T-helper 17 cell (primary cell): Measurements from ENCODE around the gene TBC1D2. TPM values are rescaled to one million over a fixed set of nuclear protein-coding genes. Genes with fewer than 3 reads are reported as not detected.

Experiments
- ATAC-seq: fragments of 150-1000 bp; cut with Tn5 transposase; 2 replicates; pipeline ENCODE4 v1.10.0; 2021; ENCODE audit warnings: mild to moderate bottlenecking, moderate library complexity
- DNase-seq, 3 donors: peaks; one replicate each; pipeline versions ENCODE4 v3.0.0 to v3.0.0-alpha.2; 2020 to 2021
- H3K9me3 ChIP-seq: one replicate; pipeline ENCODE4 v1.7.0; 2013; ENCODE audit warnings: low read length, mild to moderate bottlenecking; ENCODE audit not compliant: control insufficient read depth, poor library complexity, severe bottlenecking
- H3K27ac Mint-ChIP-seq: one replicate; pipeline ENCODE4 v1.8.0; 2022; ENCODE audit warnings: mild to moderate bottlenecking, moderate library complexity, mixed read lengths
- H3K27me3 Mint-ChIP-seq: one replicate; pipeline ENCODE4 v1.8.0; 2022; ENCODE audit warnings: mixed read lengths
- H3K36me3 Mint-ChIP-seq: one replicate; pipeline ENCODE4 v1.8.0; 2022; ENCODE audit warnings: low read depth, mixed read lengths
- H3K4me1 Mint-ChIP-seq: one replicate; pipeline ENCODE4 v1.8.0; 2022; ENCODE audit warnings: mild to moderate bottlenecking, mixed read lengths
- H3K4me3 Mint-ChIP-seq: one replicate; pipeline ENCODE4 v1.8.0; 2022; ENCODE audit warnings: mild to moderate bottlenecking, moderate library complexity, mixed read lengths
- total RNA-seq, 4 donors: library from RNA in 2 of 4; stranded (reverse) in 2 of 4; gene quantifications; one replicate each; pipeline ENCODE4 v1.2.3 and lab custom pipeline; 2022 to 2026

TBC1D2 gene
- total RNA-seq, 2 donors from 2014 or later: 7.8 to 8.2 TPM

DNA sequence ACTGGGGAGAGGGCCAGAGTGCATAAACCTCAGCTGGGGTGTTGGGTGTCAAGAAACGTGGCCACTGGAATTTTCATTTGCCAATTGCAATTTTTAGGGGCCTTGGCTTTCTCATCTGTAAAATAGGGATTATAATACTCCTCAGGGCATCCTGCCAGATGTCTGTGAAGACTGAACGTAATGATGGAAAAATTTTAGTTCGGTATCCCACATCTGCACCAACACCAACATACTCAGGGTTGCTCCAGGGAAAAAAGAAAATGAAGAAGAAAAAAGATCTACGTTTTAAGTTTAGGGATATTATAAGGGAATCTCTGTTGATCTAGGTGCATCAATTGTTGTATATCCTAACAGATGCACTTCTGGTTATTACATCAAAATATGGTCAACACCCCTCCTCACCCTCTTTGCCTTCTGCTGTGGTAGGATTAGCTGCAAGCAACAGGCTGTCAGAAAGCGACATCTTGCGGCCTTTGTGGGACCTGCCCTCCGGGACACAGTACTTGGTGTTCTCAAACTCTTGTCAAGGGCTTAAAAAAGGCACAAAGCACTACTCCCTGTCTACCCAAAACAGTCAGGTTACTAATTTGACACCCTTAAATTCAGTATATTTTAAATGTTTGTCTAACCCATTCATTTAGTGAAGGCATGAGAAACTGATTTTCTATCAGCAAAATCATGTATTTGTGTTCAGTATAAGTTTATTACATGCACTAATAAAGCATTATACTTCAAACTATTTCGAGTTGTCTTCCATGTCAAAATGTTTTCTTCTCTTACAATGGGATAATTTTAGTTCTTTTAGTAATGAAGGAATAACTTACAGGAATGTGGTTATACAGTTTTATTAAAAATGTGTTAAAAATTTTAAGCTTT lies 8.3 kb upstream of the TBC1D2 start:
- Mint-ChIP-seq H3K4me1 (no peaks in the 10 kb centered on the region), H3K27ac (no peak overlapping the region), H3K27me3 (peaks cover 24% of the 10 kb centered on the region), H3K36me3 (peaks cover 3% of the 10 kb centered on the region), H3K4me3 (no peak overlapping the region)
- no peaks in the 10 kb centered on the region for H3K9me3 ChIP-seq
- peak; percentile 58 to 69 (median 61) for DNase-seq
- ATAC-seq: peak; percentile 100

DNA sequence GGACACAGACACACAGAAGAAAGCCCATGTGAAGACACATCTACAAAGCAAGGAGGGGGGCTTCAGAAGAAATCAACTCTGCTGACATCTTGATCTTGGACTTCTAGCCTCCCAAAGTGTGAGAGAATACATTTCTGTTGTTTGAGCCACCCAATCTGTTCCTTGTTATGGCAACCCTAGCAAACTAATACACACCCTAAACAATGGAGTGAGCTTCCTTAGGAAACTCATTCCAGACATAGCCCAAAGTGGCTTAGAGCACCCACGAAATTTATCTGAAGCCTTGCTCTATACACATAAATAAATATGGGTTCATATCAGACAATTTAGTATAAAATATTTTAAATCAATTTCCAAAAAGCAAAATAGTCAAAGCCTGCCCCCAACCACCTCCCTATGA lies 7.6 kb upstream of the TBC1D2 start:
- no peaks in the 10 kb centered on the region for H3K9me3 ChIP-seq
- no peak overlapping the region for H3K27ac Mint-ChIP-seq
- no peak overlapping the region for H3K4me3 Mint-ChIP-seq
- H3K4me1 Mint-ChIP-seq: no peaks in the 10 kb centered on the region
- peaks cover 18% of the 10 kb centered on the region for H3K27me3 Mint-ChIP-seq
- ATAC-seq (no peak), DNase-seq (no peak)
- H3K36me3 Mint-ChIP-seq: peaks cover 3% of the 10 kb centered on the region

DNA sequence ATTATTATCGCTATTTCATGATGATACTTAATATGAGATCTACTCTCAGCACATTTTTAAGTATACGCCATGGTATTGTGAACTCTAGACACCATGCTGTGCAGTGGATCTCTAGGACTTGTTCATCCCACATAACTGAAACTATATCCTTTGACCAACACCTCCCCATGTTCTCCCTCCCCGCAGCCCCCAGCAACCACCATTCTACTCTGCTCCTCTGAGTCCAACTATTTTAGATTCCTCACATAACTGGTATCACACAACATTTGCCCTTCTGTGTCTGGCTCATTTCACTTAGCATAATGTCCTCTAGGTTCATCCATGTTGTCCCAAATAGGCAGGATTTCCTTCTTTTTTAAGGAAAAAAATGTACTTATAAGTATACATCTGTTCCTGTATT lies 6.6 kb upstream of the TBC1D2 start:
- H3K9me3 ChIP-seq: no peaks in the 10 kb centered on the region
- no peak overlapping the region for H3K4me3 Mint-ChIP-seq
- no peak overlapping the region for H3K27ac Mint-ChIP-seq
- no peaks in the 10 kb centered on the region for H3K4me1 Mint-ChIP-seq
- ATAC-seq (no peak), DNase-seq (no peak)
- H3K36me3 Mint-ChIP-seq: peaks cover 3% of the 10 kb centered on the region
- peaks cover 8% of the 10 kb centered on the region for H3K27me3 Mint-ChIP-seq

DNA sequence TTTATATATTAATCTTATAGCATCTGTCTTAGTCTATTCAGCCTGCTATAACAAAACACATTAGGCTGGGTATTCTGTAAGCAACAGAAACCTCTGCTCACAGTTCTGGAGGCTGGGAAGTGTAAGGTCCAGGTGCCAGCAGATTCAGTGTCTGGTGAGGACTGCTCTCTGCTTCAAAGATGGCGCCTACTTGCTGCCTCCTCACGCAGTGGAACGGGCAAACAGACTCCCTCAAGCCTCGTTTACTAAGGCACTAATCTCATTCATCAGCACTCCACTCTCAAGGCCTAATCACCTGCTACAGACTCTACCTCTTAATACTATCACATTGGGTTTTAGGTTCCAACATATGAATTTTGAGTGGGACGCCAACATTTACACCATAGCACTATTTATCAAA lies 5.2 kb upstream of the TBC1D2 start:
- no peak for DNase-seq
- H3K4me3 Mint-ChIP-seq: no peak overlapping the region
- peaks cover 3% of the 10 kb centered on the region for H3K36me3 Mint-ChIP-seq
- no peak overlapping the region for H3K27ac Mint-ChIP-seq
- H3K9me3 ChIP-seq: no peaks in the 10 kb centered on the region
- peaks cover 4% of the 10 kb centered on the region for H3K4me1 Mint-ChIP-seq
- no peak for ATAC-seq
- peaks cover 4% of the 10 kb centered on the region for H3K27me3 Mint-ChIP-seq

DNA sequence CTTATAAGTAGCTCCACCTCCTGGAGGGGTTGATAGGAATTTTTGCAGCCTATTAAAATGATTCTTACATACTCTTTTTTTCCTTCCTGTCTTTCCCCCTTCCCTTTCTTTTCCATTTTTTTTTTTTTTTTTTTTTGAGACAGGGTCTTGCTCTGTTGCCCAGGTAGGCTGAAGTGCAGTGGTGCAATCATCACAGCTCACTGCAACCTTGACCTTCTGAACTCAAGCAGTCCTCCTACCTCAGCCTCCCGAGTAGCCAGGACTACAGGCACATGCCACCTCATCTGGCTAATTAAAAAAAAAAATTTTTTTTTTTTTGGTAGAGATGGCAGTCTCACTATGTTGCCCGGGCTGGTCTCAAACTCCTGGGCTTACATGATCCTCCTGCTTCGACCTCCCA lies 4.3 kb upstream of the TBC1D2 start:
- Mint-ChIP-seq H3K36me3 (peaks cover 2% of the 10 kb centered on the region), H3K27me3 (no peaks in the 10 kb centered on the region), H3K27ac (no peak overlapping the region), H3K4me3 (no peak overlapping the region), H3K4me1 (peaks cover 6% of the 10 kb centered on the region)
- DNase-seq (no peak), ATAC-seq (no peak)
- H3K9me3 ChIP-seq: no peaks in the 10 kb centered on the region

DNA sequence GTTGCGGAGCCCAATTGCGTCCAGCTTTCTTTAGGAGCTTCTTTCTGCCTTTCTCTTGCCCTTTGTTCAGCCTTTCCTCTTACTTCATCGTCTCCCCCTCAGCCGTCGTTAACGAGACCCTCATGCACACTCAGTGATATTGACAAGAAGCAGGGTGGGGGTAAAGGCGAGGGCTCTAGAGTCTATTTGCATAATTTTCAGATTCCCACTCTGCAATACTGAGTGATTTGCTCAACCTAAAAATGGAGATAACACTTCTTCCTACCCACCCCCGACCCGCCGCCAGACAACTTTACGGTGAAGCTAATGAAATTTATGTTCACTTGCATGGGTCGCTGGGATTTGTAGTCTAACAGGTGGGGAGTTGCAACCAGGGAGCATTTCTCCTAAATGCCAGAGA lies 1.3 kb upstream of the TBC1D2 start:
- no peaks in the 10 kb centered on the region for H3K27me3 Mint-ChIP-seq
- ATAC-seq: no peak
- no peak for DNase-seq
- H3K27ac Mint-ChIP-seq: peak overlapping the region; percentile 96
- peak overlapping the region; percentile 99 for H3K4me3 Mint-ChIP-seq
- peaks cover 27% of the 10 kb centered on the region for H3K4me1 Mint-ChIP-seq
- H3K36me3 Mint-ChIP-seq: peaks cover 7% of the 10 kb centered on the region
- no peaks in the 10 kb centered on the region for H3K9me3 ChIP-seq

DNA sequence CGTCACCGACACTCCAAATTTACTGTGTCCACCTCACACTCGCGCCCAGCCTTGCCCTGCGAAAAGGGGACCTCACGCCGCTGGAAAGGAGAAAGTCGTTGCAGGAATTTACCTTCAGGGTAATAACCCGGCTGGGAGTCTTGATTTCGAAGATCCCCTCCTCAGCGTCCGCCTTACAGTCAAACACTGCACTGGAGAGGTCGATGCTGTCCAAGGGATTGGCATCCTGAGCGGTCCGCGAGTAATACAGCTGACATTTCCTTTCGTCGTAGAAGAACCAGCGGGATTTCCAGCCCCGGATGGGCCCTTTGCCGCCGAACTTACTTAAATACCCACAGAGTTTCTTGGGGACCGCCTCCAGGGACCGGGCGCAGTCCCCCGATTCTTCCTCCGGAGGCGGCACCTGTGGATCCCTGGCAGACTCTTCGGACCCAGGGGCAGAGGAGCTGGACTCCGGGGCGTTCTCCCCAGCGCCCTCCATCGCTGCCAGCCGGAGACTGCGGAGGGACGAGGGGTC lies 330 bp downstream of the TBC1D2 start:
- Mint-ChIP-seq H3K36me3 (peaks cover 11% of the 10 kb centered on the region), H3K27me3 (no peaks in the 10 kb centered on the region), H3K4me3 (peak overlapping the region; percentile 99), H3K4me1 (peaks cover 35% of the 10 kb centered on the region), H3K27ac (peak overlapping the region; percentile 96)
- ATAC-seq: peak; percentile 26
- DNase-seq: no peak
- no peaks in the 10 kb centered on the region for H3K9me3 ChIP-seq

DNA sequence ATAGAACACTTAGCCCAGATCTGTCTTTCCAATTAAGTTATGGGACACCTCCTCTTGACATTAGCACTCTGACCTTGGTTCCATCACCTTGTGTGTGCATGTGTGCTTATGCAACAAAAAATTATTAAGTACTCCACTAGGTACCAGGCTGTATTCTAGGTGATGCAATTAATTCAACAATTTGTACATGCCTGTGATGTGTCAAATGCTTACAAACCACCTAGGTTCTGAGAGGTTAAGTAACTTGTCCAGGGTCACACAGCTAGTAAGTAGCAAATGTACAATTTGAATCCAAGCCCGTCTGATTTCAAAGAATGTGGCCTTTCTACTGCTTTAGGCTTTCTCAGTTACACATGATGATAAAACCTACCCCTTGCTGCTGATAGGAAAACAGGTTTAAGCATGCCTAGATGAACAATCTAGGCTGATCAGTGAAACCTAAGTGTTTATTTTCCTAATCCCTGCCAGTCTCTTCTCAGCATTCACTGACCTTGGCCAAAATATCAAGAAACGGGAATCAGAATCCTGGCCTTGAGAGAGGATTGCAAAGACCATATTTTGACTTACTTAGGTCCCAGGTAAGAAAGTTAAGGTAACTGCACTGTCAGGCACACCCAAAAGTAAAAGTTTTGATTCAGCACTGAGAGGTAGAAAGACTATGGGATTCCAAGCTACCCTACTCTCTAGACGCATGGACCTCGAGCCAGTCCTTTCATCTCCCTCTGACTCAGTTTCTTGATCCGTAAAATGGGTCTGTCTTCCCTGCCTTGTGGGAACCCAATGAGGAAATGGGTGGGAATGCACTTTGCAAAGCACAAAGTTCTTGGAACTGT lies 1.0 kb downstream of the TBC1D2 start:
- peaks cover 16% of the 10 kb centered on the region for H3K36me3 Mint-ChIP-seq
- peaks cover 40% of the 10 kb centered on the region for H3K4me1 Mint-ChIP-seq
- no peak for ATAC-seq
- peak overlapping the region; percentile 99 for H3K4me3 Mint-ChIP-seq
- H3K9me3 ChIP-seq: no peaks in the 10 kb centered on the region
- no peak for DNase-seq
- no peaks in the 10 kb centered on the region for H3K27me3 Mint-ChIP-seq
- H3K27ac Mint-ChIP-seq: peak overlapping the region; percentile 96

DNA sequence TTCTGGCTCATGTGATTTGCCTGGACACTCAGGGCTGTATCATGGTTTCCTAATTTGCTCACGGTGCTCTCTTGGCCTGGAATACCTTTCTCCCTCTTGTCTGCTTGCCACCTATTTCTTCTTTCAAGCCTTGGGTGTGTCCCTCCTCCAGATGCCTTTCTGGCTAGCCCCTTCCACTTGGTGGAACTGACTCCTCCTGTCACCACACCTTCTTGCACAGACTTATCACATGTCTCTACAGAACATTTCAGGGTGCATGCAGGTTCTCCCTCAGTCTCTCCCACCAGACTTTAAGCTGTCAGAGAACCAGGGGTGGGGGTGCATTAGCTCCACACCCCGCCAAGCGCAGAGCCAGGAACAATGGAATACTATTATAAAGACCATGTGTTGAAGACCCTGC lies 1.9 kb downstream of the TBC1D2 start:
- Mint-ChIP-seq H3K4me3 (peak overlapping the region; percentile 99), H3K27me3 (no peaks in the 10 kb centered on the region), H3K27ac (peak overlapping the region; percentile 24), H3K4me1 (peaks cover 49% of the 10 kb centered on the region), H3K36me3 (peaks cover 16% of the 10 kb centered on the region)
- ATAC-seq: no peak
- no peak for DNase-seq
- no peaks in the 10 kb centered on the region for H3K9me3 ChIP-seq

DNA sequence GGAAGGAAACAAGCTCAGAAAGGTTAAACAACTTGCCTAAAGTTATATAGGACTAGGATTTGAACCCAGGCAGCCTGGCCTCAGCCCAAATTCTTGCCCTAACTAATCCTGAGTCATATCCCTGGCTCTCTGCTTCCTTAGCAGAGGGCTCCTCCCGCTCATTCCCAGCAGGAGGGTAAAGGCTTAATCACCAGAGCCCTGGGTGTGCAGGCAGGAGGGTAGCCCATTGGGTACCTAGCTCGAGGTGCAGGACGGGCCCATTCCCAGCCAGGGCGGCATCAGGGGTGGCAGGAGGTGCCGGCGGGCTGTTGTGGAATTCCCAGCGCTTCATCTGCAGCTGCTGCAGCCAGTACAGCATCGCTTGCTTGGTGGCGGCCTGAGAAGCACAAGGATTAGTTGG lies 3.9 kb downstream of the TBC1D2 start:
- no peak overlapping the region for H3K4me3 Mint-ChIP-seq
- ATAC-seq (no peak), DNase-seq (no peak)
- peaks cover 48% of the 10 kb centered on the region for H3K4me1 Mint-ChIP-seq
- H3K9me3 ChIP-seq: no peaks in the 10 kb centered on the region
- no peak overlapping the region for H3K27ac Mint-ChIP-seq
- H3K27me3 Mint-ChIP-seq: no peaks in the 10 kb centered on the region
- peaks cover 13% of the 10 kb centered on the region for H3K36me3 Mint-ChIP-seq

DNA sequence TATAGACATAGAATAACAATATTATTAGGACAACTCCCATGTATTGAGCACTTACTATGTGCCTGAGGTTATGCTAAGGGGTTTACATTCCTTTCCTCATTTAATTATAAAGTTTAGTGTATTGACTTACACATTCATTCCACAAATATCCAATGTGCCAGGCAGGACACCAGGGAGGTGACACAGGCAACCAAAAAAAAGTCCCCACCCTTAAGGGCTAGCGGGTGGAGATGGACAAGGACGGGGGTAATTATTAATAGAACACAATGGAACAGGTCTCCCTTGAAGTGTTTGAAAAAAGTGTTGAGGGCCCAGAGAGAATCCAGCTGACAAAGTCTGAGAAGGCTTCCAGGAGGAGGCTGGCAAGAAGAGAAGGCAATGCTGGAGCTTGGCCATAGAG lies 5.7 kb downstream of the TBC1D2 start:
- DNase-seq (no peak), ATAC-seq (no peak)
- Mint-ChIP-seq H3K36me3 (peaks cover 15% of the 10 kb centered on the region), H3K4me1 (peaks cover 47% of the 10 kb centered on the region), H3K4me3 (no peak overlapping the region), H3K27ac (no peak overlapping the region), H3K27me3 (no peaks in the 10 kb centered on the region)
- no peaks in the 10 kb centered on the region for H3K9me3 ChIP-seq

DNA sequence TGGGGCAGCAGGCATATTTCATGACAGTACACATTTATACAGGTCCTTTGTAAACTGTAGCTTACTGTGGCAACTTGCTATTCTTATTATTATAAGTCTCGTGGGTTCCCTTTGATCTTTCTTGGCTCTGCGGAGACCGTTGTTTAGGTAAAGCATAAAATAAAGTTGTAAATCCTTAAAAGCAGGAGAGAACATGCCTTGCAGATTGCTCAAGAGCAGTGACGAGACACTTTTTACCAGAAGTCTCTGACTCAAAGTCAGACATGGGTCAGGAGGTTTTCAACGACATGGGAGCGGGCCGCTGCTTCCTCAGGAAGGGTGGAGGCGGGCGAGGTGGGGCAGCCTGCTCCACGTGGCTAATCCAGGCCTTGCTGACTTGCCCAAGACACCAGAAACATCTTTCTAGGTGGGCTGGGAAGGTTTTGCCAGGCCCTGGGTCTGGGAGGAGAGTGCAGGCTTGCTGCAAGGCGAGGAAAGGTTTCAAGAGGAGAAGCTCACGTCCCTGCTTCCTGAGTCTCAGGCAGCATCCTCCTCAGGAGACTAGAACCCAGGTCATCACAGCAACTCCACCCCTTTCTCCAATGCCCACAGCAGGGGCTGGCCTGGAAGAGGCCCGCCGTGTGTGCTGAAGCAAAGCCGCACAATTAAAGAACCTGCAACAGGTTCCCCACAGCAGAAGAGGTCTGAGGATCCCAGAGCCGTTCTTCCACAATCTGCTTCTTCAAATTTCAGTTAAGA lies 6.5 kb downstream of the TBC1D2 start:
- peak overlapping the region; percentile 65 for H3K4me3 Mint-ChIP-seq
- no peaks in the 10 kb centered on the region for H3K27me3 Mint-ChIP-seq
- peak; percentile 49 for ATAC-seq
- DNase-seq: no peak
- H3K36me3 Mint-ChIP-seq: peaks cover 15% of the 10 kb centered on the region
- H3K9me3 ChIP-seq: no peaks in the 10 kb centered on the region
- H3K27ac Mint-ChIP-seq: peak overlapping the region; percentile 90
- H3K4me1 Mint-ChIP-seq: peaks cover 39% of the 10 kb centered on the region
